Tibial nerve (tissue), 4 donors: ENCODE data around the gene ZFPL1. TPM values are rescaled to one million over a fixed set of nuclear protein-coding genes. Genes with fewer than 3 reads are reported as not detected.

ENCODE experiments used
- DNase-seq, 2 donors: peaks; one replicate each; pipeline ENCODE4 v3.0.0-alpha.2; 2019; ENCODE audit warnings: low spot score in 2 of 2
- H3K27ac ChIP-seq, 4 donors: fragments of 200-600 bp; sonication (generic) in 3 of 4; one replicate each; pipeline ENCODE4 v1.5.1; 2017 to 2019; ENCODE audit warnings: mild to moderate bottlenecking in 1 of 4
- H3K27me3 ChIP-seq, 2 donors: fragments of 200-600 bp; sonication (generic) in 1 of 2; one replicate each; pipeline versions ENCODE4 v1.5.1 to v1.6.0; 2017 to 2019
- H3K36me3 ChIP-seq, 3 donors: fragments of 200-600 bp; sonication (generic); one replicate each; pipeline ENCODE4 v1.5.1; 2018 to 2019
- H3K4me1 ChIP-seq, 4 donors: fragments of 200-600 bp; sonication (generic) in 3 of 4; one replicate each; pipeline ENCODE4 v1.5.1; 2017 to 2019
- H3K4me3 ChIP-seq, 4 donors: fragments of 200-600 bp; sonication (generic) in 3 of 4; one replicate each; pipeline ENCODE4 v1.5.1; 2017 to 2019; ENCODE audit warnings: mild to moderate bottlenecking in 1 of 4, moderate library complexity in 1 of 4
- H3K9me3 ChIP-seq, 4 donors: fragments of 200-600 bp; sonication (generic) in 3 of 4; one replicate each; pipeline ENCODE4 v1.5.1; 2017 to 2019
- CTCF ChIP-seq, 5 experiments: fragments of 200-600 bp in 3 of 5; fragments of 450-650 bp in 2 of 5; sonication (generic) in 3 of 5; IDR thresholded peaks; one replicate each; pipeline ENCODE4 v1.5.1; 2016 to 2019; ENCODE audit warnings: antibody characterized with exemption in 5 of 5, mild to moderate bottlenecking in 3 of 5, moderate library complexity in 2 of 5
- EP300 ChIP-seq, 2 donors: sonication (generic); formaldehyde crosslinking; IDR thresholded peaks; one replicate each; pipeline ENCODE4 v1.6.1; 2017; ENCODE audit warnings: antibody characterized with exemption in 2 of 2, mild to moderate bottlenecking in 1 of 2
- POLR2A ChIP-seq, 2 donors: fragments of 450-650 bp; IDR thresholded peaks; one replicate each; pipeline ENCODE4 v1.6.1; 2017; ENCODE audit warnings: antibody characterized with exemption in 2 of 2, mild to moderate bottlenecking in 2 of 2, moderate library complexity in 2 of 2
- WGBS, 2 donors: methylation state at CpG; one replicate each; pipeline ENCODE4 v1.1.5; 2018; 5-methylcytosine and 5-hydroxymethylcytosine counted together
- total RNA-seq, 4 donors: library from RNA; depleted of rRNA; stranded (reverse); fragments of >200 nt; gene quantifications; one replicate each; pipeline ENCODE4 v1.1.0, GENCODE V29; 2016

Gene ZFPL1
- total RNA-seq, 4 donors from 2014 or later, result 28.0 to 48.3 (median 35.1) TPM

DNA sequence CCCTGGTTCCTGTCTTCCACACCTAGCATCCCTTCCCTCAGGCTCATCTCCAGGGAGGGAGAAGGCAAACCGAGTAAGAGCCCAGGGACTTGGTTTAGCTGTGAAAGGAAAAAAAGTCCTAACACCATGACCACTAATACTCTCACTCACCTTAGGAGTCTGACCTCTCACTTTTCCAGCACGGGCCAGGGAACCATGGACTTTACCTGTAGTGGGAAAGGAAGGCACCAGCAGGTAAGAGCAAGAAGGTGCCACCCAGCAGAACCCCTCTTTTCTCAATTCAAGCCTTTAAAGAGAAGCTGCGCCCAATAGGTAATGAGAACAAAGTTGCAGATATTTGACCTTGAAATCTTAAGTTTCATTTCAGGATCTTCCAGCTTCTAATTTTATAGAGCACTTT, 36.8 kb downstream of the ZFPL1 start:
- H3K36me3 ChIP-seq, result peaks cover 0 to 57% (median 17%) of the 10 kb centered on the region in 3 donors
- peak overlapping the region; percentile 81 to 98 (median 92) for H3K27ac ChIP-seq
- H3K27me3 ChIP-seq, result no peaks in the 10 kb centered on the region
- DNase-seq, result no peak
- peak overlapping the region; percentile 65 to 92 (median 87) for H3K4me3 ChIP-seq
- TF ChIP-seq POLR2A (IDR thresholded peaks at IDR 0.05) (no peak), CTCF (IDR thresholded peaks at IDR 0.05) (no peak), EP300 (IDR thresholded peaks at IDR 0.05) (no peak)
- 80 to 83% methylated on average over 3 of the region's 3 CpGs for WGBS, 2 donors
- no peaks in the 10 kb centered on the region for H3K9me3 ChIP-seq
- H3K4me1 ChIP-seq, result peaks cover 0 to 57% (median 22%) of the 10 kb centered on the region in 4 donors

DNA sequence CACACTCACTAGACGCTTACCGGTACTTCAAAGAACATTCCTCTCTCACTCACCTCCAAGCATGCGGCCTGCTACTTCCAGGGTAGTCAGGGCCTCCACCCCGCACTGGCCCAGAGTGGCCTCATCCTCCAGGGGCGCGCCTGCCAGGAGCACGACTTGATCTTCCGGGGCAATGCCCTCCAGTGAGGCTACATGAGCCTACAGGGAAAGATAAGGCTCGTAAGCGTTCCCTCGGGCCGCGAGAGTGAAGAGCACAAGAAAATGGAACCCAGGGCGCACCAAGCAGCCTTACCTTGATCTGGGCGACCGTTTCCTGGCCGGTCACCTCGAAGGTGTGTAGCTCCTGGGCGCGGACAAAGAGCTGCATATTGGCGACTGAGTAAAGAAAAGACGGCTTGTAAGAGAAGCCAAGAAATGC, 37.4 kb downstream of the ZFPL1 start:
- TF ChIP-seq EP300 (IDR thresholded peaks at IDR 0.05) (no peak), POLR2A (IDR thresholded peaks at IDR 0.05) (no peak), CTCF (IDR thresholded peaks at IDR 0.05) (no peak)
- no peak for DNase-seq
- 4 to 5% methylated on average over 22 of the region's 22 CpGs for WGBS, 2 donors
- Histone ChIP-seq H3K36me3 (peaks cover 0 to 57% (median 19%) of the 10 kb centered on the region in 3 donors), H3K4me1 (peaks cover 0 to 51% (median 17%) of the 10 kb centered on the region in 4 donors), H3K4me3 (peak overlapping the region; percentile 65 to 92 (median 87)), H3K27me3 (no peaks in the 10 kb centered on the region), H3K27ac (peak overlapping the region; percentile 81 to 98 (median 92)), H3K9me3 (no peaks in the 10 kb centered on the region)

- peak; percentile 61 to 92 for TF ChIP-seq POLR2A (IDR thresholded peaks at IDR 0.05)
- peak; percentile 77 to 98 for TF ChIP-seq EP300 (IDR thresholded peaks at IDR 0.05)
- peak in 1 of 5 experiments; percentile 27 for TF ChIP-seq CTCF (IDR thresholded peaks at IDR 0.05)
- Histone ChIP-seq H3K27ac (peak within 1 kb of the TSS; percentile 81 to 98 (median 92)), H3K9me3 (no peaks in the 10 kb centered on the region), H3K36me3 (peaks cover 0 to 61% (median 25%) of the 10 kb centered on the region in 3 donors), H3K27me3 (no peaks in the 10 kb centered on the region), H3K4me3 (peak within 1 kb of the TSS; percentile 65 to 92 (median 87)), H3K4me1 (peaks cover 0 to 45% (median 11%) of the 10 kb centered on the region in 4 donors)
- WGBS, 2 donors, result 0% methylated on average over 41 to 55 of the region's 64 CpGs
- DNase-seq, result peak; percentile 95
Measured at GRCh38 chr11:65121865-65122696, 38.1 kb downstream of the ZFPL1 start, which contains the start of the genes FAU and MRPL49. TSS of gene FAU (minus strand) at chr11:65122134. CDS start at chr11:65121813, 321 bp downstream. TSS of gene MRPL49 (plus strand) at chr11:65122321. CDS start at chr11:65122347, 26 bp downstream.

DNA sequence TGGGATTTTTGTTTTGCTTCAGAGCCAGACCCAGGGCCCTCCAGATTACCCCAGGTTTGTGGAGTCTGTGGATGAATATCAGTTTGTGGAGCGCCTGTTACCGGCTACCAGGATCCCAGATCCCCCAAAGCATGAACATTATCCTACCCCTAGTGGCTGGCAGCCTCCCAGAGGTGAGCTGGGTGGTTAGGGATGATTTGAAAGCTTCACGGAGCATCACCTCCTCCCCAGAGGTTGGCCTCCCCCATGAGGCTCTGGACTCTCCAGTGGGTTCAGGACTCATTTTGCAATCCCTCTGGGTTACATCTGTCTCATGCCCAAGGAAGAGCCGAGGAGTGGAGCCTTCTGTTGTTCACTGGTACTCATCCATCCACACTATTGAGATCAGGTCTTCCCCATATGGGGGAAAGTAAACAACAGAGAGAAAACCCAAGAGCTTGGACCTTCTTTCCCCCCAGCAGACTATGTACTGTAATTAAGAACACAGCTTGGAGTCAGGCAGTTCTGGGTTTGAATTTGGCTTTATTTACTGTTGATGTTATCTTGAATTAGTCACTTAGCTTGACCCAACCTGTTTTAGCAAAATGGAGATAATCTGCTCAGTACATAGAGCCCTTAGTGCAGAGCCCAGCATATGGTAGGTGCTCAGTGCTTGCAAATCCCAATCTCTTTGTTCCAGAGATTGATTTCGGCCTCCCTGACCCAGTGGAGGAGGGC, 40.6 kb downstream of the ZFPL1 start:
- no peak for DNase-seq
- no peak overlapping the region for H3K27ac ChIP-seq

More for the DNA sequence above, 40.6 kb downstream of the ZFPL1 start:
- H3K27me3 ChIP-seq, result no peaks in the 10 kb centered on the region
- H3K9me3 ChIP-seq, result no peaks in the 10 kb centered on the region
- no peak for TF ChIP-seq POLR2A (IDR thresholded peaks at IDR 0.05)
- TF ChIP-seq EP300 (IDR thresholded peaks at IDR 0.05), result no peak
- TF ChIP-seq CTCF (IDR thresholded peaks at IDR 0.05), result no peak
- H3K4me3 ChIP-seq, result no peak overlapping the region
- H3K4me1 ChIP-seq, result peaks cover 0 to 35% (median 10%) of the 10 kb centered on the region in 4 donors
- peaks cover 0 to 69% (median 47%) of the 10 kb centered on the region in 3 donors for H3K36me3 ChIP-seq
- 84 to 88% methylated on average over 5 of the region's 5 CpGs for WGBS, 2 donors
